ENCODE results near the gene MYCBP.

MYCBP gene

DNA sequence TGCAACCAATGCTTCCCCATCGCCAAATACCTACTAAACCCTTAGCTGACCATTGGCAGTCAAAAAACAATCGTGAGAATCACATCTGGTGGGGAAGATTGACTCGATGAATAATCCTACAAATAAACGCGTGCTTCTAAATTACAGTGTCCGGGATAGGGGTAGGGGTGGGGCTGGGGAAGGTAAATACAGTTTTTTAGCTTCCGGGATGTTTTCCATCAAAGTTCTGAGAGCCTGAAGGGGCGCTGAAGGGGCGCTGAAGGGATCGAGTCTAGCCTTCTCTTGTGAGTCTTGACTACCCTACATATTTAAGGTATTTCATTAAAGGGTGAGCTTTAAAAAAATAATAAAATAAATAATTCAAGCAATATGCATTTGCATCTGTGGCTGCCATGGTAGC, 54.1 kb downstream of the MYCBP start:
- DNase-seq: no peak

- peak; percentile 64 to 78 for DNase-seq
Measured at GRCh38 chr1:38818175-38818976, 54.8 kb downstream of the MYCBP start.

DNA sequence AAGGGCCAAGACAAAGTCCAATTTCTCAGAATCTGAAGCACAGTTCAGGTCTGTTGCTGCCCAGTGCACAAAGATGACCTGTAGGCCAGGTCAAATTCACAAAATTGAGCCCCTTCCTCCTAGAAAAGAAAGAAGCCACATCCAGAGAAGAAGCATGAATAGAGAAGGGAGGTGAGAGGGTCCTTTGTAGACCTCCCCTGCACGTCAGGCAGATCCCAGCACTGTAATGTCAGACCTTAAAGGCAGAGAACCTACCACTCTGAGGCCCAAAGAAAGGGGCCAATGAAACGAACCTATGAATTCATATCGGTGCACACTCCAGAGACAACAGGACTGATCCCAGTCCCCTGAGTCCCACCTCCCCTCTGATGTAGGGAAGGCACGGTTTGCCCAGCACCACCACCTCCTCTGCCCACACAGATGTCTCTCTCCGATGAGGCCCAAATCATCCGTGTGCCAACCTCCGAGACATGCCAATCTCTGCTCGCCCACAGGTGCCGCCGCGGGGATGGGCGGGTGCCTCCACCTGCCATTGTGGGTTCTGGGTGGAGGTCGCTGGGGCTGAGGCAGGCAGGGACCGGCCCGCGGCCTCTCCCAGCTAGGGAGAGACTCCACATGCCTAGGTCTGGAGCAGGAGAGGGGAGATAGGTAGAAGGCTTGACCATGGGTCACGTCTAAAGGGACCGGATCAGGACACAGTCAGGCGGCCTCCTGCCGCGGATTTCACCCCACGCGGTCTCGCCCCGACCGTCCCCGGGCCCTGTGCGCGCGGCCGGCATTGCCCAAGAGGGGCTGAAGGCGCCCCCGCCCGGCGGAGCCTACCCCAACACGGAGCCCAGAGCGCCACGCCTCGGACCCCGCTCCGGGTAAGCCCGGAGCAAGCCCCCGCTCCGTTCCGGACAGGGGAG, 55.6 kb downstream of the MYCBP start:
- DNase-seq: no peak

DNA sequence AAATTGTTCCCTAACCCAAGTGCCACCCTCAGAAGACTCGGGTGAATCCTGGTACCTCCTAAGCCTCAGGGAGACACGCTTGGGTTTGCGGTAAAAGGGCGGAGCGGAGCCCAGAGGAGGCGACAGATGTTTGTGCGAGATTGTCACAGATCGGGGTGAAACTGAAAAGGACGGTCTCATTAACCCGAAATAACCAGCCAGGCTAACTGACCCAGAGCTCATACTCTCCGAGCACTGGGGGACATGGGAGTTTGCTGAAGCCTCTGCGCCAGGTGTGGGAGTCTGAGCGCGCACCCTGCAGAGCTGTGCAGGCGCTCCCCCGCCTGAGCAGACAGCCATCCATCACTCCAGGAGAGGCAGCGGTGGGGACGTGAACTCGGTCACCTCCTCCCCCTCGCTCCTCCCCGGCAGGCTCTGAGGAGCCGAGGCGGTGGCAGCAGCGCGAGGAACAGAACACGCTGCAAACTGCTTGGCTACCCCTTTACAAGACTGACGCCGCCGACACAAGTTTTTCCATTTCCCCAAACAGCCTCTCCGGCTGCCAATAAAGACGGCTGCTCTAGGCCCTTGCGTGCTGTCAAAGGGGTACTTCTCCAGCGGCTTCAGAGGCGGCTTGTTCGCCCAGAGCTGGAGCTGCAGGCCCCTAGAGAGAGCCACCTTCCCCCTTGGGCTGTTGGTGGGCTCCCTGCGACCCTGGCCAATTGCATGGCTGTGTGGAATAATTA, 57.1 kb downstream of the MYCBP start:
- DNase-seq: peak; percentile 29 to 49

DNA sequence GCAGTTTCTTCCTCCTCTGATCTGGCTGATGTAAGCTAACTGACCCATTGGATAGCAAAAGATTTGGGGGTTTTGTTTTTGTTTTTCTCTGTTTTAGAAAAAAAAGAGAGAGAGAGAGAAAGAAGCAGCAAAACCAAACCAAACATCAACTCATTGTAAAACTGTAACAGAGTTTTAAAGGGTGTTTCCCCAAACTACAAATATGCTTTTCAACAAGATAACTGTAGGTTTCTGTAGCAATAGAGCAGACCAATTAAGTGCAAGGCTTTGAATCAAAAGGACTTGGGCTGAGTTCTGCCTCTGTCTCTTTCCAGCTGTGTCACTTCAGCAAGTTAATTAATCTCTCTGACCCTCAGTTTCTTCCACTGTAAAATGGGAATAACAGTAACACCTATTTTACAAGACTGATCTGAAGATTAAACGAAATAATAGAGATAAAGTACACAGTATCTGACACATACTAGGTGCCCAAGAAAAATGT, 58.1 kb downstream of the MYCBP start:
- DNase-seq: no peak

- no peak for DNase-seq
Measured at GRCh38 chr1:38814444-38814983, 58.6 kb downstream of the MYCBP start.

- no peak for DNase-seq
Measured at GRCh38 chr1:38812981-38813380, 60.2 kb downstream of the MYCBP start.

Data from activated T-cell treated with anti-CD3 and anti-CD28 coated beads, Interleukin-2, amount 50 U/mL, for 48 hours (primary cell).